ENCODE results near the gene DPP9. TPM values are rescaled to one million over a fixed set of nuclear protein-coding genes. Genes with fewer than 3 reads are reported as not detected.

The DPP9 gene
- total and polyA plus RNA-seq, 2 of the 4 experiments (the other 2 are of a cell fraction): 12.4 to 33.0 TPM

- Histone ChIP-seq H3K23ac (ENCODE audit: low read depth, low read length) (peak overlapping the region; percentile 41; the same call in 1 of the 2 replicates), H3K27ac (ENCODE audit: insufficient read depth, low read length) (no peak overlapping the region), H3K36me3 (ENCODE audit: control insufficient read depth, insufficient read depth, low read length) (no peaks in the 10 kb centered on the region), H4K5ac (ENCODE audit: low read depth, low read length) (peak overlapping the region; percentile 61), H3K4me1 (ENCODE audit: control insufficient read depth, insufficient read depth, low read length) (peaks cover 21% of the 10 kb centered on the region), H3K18ac (ENCODE audit: low read depth, low read length) (no peak overlapping the region), H3K9ac (ENCODE audit: low read depth, low read length) (peak overlapping the region; percentile 73), H3K79me1 (ENCODE audit: low read depth in 1 of 2, low read length in 2 of 2) (peaks cover 20 to 25% of the 10 kb centered on the region in 2 experiments), H3K56ac (ENCODE audit: extremely low read depth, insufficient read depth, low read length) (peak overlapping the region; percentile 29; the same call in 1 of the 2 replicates), H2BK20ac (ENCODE audit: low read depth, low read length) (peak overlapping the region; percentile 70; the same call in 1 of the 2 replicates), H3K4ac (ENCODE audit: low read depth, low read length) (peak overlapping the region; percentile 80), H4K8ac (ENCODE audit: low read depth in 2 of 2, low read length in 2 of 2) (peak overlapping the region; percentile 87 to 93), H2BK120ac (ENCODE audit: low read depth, low read length) (peak overlapping the region; percentile 83), H2AFZ (replicated peaks; ENCODE audit: low read length, poor library complexity) (peak overlapping the region; percentile 92), H3K14ac (replicated peaks; ENCODE audit: low read depth, low read length) (peak overlapping the region; percentile 76), H4K91ac (ENCODE audit: insufficient read depth, low read depth, low read length) (peak overlapping the region; percentile 92), H2AK9ac (replicated peaks; ENCODE audit: low read depth, low read length, poor library complexity) (peak overlapping the region; percentile 60), H2BK15ac (ENCODE audit: low read depth, low read length) (peak overlapping the region; percentile 79; the same call in 1 of the 3 replicates), H3K4me2 (ENCODE audit: low read depth, low read length) (peak overlapping the region; percentile 82), H4K20me1 (ENCODE audit: insufficient read depth, low read length) (no peaks in the 10 kb centered on the region), H2AK5ac (ENCODE audit: low read depth, low read length) (peak overlapping the region; percentile 67; the same call in 1 of the 2 replicates), H2BK5ac (ENCODE audit: low read depth, low read length, poor library complexity, severe bottlenecking) (no peak overlapping the region), H3K9me3 (ENCODE audit: control insufficient read depth, insufficient read depth, low read length) (no peaks in the 10 kb centered on the region), H3K9me1 (ENCODE audit: insufficient read depth, low read length) (peaks cover 6% of the 10 kb centered on the region), H3K27me3 (ENCODE audit: control insufficient read depth, insufficient read depth, low read length) (no peaks in the 10 kb centered on the region), H3K4me3 (ENCODE audit: insufficient read depth, low read depth, low read length) (no peak overlapping the region)
- TF ChIP-seq CHD1 (IDR thresholded peaks at IDR 0.05; ENCODE audit: low read depth, low read length): no peak
- no peak for TF ChIP-seq FOS (IDR thresholded peaks at IDR 0.05; ENCODE audit: low read depth, low read length)
- no peak for TF ChIP-seq ELK1 (IDR thresholded peaks at IDR 0.05; ENCODE audit: borderline replicate concordance, low read depth, low read length)
- TF ChIP-seq BHLHE40 (IDR thresholded peaks at IDR 0.05; ENCODE audit: low read depth, low read length): no peak
- TF ChIP-seq MXI1 (IDR thresholded peaks at IDR 0.05; ENCODE audit: borderline replicate concordance, low read depth, low read length): no peak
- no peak for TF ChIP-seq RAD21 (IDR thresholded peaks at IDR 0.05; ENCODE audit: low read length)
- TF ChIP-seq MAZ (IDR thresholded peaks at IDR 0.05; ENCODE audit: borderline replicate concordance, low read depth, low read length): no peak
- no peak for TF ChIP-seq USF2 (IDR thresholded peaks at IDR 0.05; ENCODE audit: low read depth, low read length)
- TF ChIP-seq MAFK (IDR thresholded peaks at IDR 0.05; ENCODE audit: low read depth, low read length): no peak
- no peak for TF ChIP-seq SMC3 (IDR thresholded peaks at IDR 0.05; ENCODE audit: low read depth, low read length)
- no peak for TF ChIP-seq NFE2L2 (IDR thresholded peaks at IDR 0.05; ENCODE audit: low read depth, low read length)
- TF ChIP-seq POLR2A (IDR thresholded peaks at IDR 0.05; ENCODE audit: low read depth, low read length): no peak
- no peak for TF ChIP-seq CTCF (conservative IDR thresholded peaks at IDR 0.05; ENCODE audit: low read depth, low read length)
- no peak for TF ChIP-seq RFX5 (IDR thresholded peaks at IDR 0.05; ENCODE audit: low read depth, low read length)
- TF ChIP-seq RCOR1 (IDR thresholded peaks at IDR 0.05; ENCODE audit: insufficient replicate concordance, low read length): no peak
- no peak for TF ChIP-seq CEBPB (IDR thresholded peaks at IDR 0.05; ENCODE audit: low read depth, low read length)
- ChIA-PET CTCF (interaction anchor here (0.9 to 1.4 kb wide), 4 partner anchors 59 to 110 kb away, joined by 3 to 11 read pairs (median 4); no protein-coding TSS in a partner anchor), POLR2A (ENCODE audit: unreplicated experiment) (no interaction called here)
- WGBS, 2 experiments (ENCODE audit: extremely low coverage in 2 of 2, insufficient read length in 1 of 2): 59% methylated on average over 3 of the region's 8 CpGs; no CpG with 5 or more reads in 1 of the 2 experiments
- intact Hi-C loops (cut with micrococcal nuclease): loop anchor here (1.0 to 5.0 kb wide), 3 partner anchors 60 to 164 kb away; partner anchors contain the start of genes HDGFL2 and SEMA6B
- ATAC-seq (ENCODE audit: low read depth): no peak
- in situ Hi-C loops (cut with MboI; ENCODE audit: low sequenced_read_pairs): loop anchor here (5.0 kb wide), 1 partner anchor 59 kb away; no protein-coding TSS in a partner anchor
- DNase-seq: no peak
- BruUV-seq (replicated peaks): no TSS peak
- dilution Hi-C loops (cut with HindIII; ENCODE audit: low sequenced_read_pairs, unreplicated experiment): no loop called here
Observed at GRCh38 chr19:4636761-4637160, 86.9 kb downstream of the DPP9 start.

Measured in IMR-90 (cell line).